ENCODE data around the gene PSKH1.
"Not testable (repeated sequence)": the region's sequence is repeated elsewhere in the genome, so short reads cannot be mapped to it uniquely, and the experiment has no call there.

Gene PSKH1

DNA sequence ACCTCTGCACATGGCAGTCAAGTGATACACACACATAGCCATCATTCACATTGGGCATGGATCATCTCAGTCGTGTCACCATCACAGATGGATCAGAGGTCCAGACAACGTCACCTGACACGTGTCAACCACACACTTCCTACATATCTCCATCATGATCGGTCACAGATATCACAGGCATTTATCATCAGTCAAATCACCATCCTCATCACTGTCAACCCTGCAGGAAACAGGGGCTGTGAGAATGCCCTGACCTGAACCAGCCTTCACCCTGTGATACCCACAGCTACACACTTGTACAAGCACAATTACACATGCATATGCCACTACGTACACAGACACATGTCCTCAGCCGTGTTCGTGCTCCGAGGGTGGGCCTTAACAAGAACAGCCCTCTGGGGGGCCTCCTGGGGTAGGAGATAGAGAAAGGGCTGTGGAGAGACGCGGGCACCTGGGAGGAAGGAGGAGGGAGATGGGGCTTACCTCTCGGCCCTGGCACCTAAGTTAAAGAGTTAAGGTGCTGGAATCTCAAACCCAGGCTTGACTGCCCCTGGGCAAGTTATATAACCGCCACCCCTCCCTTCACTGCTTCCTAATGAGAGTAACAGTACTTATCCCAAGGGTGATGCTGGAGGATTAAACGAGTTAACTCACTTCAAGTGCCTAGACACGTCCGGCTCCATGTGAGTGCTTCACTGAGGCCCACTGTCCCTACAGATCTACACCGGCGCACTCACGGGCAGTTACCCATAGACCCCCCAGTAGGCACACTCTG is 74.3 kb downstream of the PSKH1 start:
- CTCF ChIA-PET: interaction anchor here (0.8 to 2.1 kb wide), 6 partner anchors 14 to 74 kb away, joined by 3 to 6 read pairs (median 4); no protein-coding TSS in a partner anchor
- POLR2A ChIA-PET: no interaction called here
- DNase-seq (ENCODE audit: extremely low spot score): no peak
- TF ChIP-seq, protein P1, sequence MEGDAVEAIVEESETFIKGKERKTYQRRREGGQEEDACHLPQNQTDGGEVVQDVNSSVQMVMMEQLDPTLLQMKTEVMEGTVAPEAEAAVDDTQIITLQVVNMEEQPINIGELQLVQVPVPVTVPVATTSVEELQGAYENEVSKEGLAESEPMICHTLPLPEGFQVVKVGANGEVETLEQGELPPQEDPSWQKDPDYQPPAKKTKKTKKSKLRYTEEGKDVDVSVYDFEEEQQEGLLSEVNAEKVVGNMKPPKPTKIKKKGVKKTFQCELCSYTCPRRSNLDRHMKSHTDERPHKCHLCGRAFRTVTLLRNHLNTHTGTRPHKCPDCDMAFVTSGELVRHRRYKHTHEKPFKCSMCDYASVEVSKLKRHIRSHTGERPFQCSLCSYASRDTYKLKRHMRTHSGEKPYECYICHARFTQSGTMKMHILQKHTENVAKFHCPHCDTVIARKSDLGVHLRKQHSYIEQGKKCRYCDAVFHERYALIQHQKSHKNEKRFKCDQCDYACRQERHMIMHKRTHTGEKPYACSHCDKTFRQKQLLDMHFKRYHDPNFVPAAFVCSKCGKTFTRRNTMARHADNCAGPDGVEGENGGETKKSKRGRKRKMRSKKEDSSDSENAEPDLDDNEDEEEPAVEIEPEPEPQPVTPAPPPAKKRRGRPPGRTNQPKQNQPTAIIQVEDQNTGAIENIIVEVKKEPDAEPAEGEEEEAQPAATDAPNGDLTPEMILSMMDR (IDR thresholded peaks at IDR 0.05; ENCODE audit: control extremely low read depth, extremely low read depth, low read depth, missing control alignments): peak; percentile 23

DNA sequence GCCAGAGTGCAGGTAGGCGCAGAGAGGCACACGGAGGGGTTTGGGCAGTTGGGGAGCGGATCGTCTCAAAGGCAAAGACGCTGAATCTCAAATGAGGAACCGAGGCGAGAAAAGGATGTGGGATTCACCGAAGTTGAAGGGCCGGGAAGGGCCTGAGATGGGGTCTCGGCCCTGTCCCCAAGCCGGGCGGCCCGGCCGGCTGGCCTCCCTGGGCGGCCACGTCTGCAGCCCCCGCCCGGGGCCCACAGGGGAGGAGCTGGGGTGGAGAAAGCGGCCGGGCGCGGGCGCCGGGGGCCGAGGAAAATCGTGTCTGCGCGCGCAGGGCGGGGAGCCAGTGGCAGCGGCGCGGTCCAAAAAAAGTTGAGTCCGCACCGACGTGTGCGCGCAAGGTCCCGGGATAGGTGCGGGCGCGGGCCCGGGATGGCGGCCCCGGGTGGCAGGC is 74.9 kb downstream of the PSKH1 start:
- TF ChIP-seq, protein P1 (IDR thresholded peaks at IDR 0.05; ENCODE audit: control extremely low read depth, extremely low read depth, low read depth, missing control alignments): no peak
- ChIA-PET CTCF (interaction anchor here (1.7 to 1.8 kb wide), 2 partner anchors 23 to 73 kb away, joined by 5 read pairs; no protein-coding TSS in a partner anchor), POLR2A (interaction anchor here (0.6 kb wide), 1 partner anchor 103 kb away, joined by 3 read pairs; no protein-coding TSS in a partner anchor)
- peak; percentile 57 for DNase-seq (ENCODE audit: extremely low spot score)

DNA sequence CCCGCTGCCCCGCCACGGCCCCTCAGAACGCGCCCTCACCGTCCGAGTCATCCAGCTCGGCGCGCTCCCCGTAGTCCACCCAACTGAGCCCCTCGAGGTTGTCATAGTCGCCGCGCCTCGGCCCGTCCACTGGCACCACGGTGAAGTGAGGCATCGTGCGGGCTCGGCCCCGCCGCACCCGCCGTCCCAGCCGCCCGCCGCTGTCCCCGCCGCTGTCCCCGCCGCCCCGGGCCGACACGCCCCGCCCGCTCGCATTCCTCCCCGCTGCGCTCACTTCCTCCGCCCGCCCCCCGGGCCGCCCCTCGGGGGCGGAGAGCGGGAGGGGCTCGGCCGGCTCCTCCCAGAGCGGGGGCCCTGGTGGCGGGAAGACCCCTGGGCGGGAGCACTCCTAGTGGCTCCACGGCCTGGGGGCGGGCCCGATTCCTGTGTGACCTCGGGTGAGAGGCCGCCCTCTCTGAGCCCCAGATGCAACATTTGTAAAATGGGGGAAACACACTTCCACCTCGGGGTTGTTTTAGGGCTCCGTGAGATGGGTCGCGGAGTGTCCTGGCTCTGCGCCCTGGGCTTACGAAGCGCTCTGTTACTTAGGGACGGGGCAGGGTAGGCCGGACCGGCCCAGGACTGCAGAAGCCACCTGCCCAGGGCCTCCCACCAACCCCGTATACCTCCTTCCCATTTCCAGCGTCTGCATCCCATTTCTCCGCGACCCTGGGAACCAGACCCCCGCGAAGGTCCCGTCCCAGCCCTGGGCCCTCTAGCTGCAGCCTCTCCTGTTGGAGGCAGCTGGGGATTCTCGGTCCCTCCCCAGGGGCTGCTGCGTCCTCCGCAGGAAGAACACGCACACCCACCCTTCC is 75.6 kb downstream of the PSKH1 start, which contains the start of gene SLC12A4:
SLC12A4 (minus strand) TSS at position 238 of the 854 bp plus-strand sequence; CDS start at position 154, 84 bp downstream.
- CTCF ChIA-PET: interaction anchor here (0.8 to 1.8 kb wide), 2 partner anchors 27 to 72 kb away, joined by 3 to 5 read pairs; no protein-coding TSS in a partner anchor
- DNase-seq (ENCODE audit: extremely low spot score): peak; percentile 98
- TF ChIP-seq, protein P1 (IDR thresholded peaks at IDR 0.05; ENCODE audit: control extremely low read depth, extremely low read depth, low read depth, missing control alignments): no peak
- POLR2A ChIA-PET: interaction anchor here (0.6 kb wide), 1 partner anchor 103 kb away, joined by 3 read pairs; no protein-coding TSS in a partner anchor

DNA sequence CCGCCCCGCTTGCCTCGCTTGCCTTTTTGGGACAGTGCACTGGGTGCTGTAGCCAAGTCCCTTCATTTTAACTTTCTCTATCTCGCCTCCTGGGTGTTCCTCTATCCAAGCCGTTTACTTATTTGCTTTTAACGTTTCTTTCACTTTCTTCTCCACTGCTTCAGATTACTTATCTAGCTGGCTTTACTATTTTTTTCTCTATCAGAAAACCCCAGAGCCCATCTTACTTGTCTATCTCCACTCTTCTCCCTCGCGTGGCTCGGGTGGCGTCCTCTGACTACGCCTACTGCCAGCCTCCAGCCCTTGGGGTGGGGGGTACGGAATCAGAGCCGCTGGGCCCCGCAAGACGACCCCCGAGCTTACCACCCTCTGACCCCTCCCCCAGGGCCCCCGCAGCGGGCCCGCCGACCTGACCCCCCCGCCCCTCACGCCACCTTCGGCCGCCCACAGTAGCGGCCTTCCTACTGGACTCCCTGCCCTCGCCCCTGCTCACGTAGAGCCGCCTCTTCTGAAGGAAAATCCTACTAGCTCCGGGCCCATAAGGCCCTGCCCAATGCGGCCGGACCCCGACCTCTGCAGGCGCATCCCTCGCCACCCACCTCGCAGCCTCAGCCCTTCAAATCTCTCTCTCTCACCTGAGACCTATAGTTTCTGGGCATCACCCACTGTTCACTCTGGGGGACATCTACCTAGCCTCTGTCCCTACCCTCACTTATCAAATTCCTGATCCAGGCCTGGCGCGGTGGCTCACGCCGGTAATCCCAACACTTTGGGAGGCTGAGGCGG is 76.4 kb downstream of the PSKH1 start:
- peak; percentile 53 for DNase-seq (ENCODE audit: extremely low spot score)
- POLR2A ChIA-PET: no interaction called here
- TF ChIP-seq, protein P1 (IDR thresholded peaks at IDR 0.05; ENCODE audit: control extremely low read depth, extremely low read depth, low read depth, missing control alignments): no peak
- CTCF ChIA-PET: interaction anchor here (0.8 to 1.9 kb wide), 5 partner anchors 24 to 115 kb away, joined by 3 to 5 read pairs (median 3); partner anchors contain the start of gene NFATC3

DNA sequence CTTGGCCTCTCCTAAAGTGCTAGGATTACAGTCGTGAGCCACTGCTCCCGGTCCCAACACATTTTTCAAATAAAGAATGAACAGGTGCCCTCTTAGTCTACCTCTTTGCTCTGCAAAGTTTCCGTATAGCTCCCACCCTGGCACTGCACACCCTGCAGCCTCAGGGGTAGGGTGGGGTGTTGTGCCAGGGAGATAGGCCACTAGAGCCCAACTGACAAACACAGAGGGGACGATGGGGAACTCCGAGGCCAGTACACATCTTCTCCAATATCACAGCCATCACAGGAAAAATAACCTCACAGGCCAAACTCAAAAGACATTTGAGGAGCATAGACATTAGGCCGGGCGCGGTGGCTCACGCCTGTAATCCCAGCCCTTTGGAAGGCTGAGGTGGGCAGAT is 78.1 kb downstream of the PSKH1 start:
- CTCF ChIA-PET: interaction anchor here (1.0 to 1.9 kb wide), 3 partner anchors 13 to 87 kb away, joined by 3 to 5 read pairs (median 4); no protein-coding TSS in a partner anchor
- POLR2A ChIA-PET: no interaction called here
- no peak for DNase-seq (ENCODE audit: extremely low spot score)
- TF ChIP-seq, protein P1 (IDR thresholded peaks at IDR 0.05; ENCODE audit: control extremely low read depth, extremely low read depth, low read depth, missing control alignments): no peak

DNA sequence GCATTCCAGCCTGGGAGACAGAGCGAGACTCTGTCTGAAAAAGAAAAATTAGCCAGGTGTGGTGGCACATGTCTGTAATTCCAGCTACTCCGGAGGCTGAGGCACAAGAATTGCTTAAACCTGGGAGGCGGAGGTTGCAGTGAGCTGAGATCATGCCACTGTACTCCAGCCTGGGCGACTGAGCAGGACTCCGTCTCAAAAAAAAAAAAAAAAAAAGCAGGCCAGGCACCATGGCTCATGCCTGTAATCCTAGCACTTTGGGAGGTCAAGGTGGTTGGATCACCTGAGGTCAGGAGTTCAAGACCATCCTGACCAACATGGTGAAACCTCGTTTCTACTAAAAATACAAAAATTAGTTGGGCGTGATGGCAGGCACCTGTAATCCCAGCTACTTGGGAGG is 79.2 kb downstream of the PSKH1 start:
- CTCF ChIA-PET: interaction anchor here (1.0 to 1.5 kb wide), 4 partner anchors 11 to 89 kb away, joined by 3 to 5 read pairs (median 3); no protein-coding TSS in a partner anchor
- DNase-seq (ENCODE audit: extremely low spot score); POLR2A ChIA-PET: not testable (repeated sequence)

Data from GM10248 (cell line).